ENCODE results near the gene CLDND1. TPM values are rescaled to one million over a fixed set of nuclear protein-coding genes. Genes with fewer than 3 reads are reported as not detected.

CLDND1 gene
- total RNA-seq, 1 experiment from 2014 or later = 472 TPM

DNA sequence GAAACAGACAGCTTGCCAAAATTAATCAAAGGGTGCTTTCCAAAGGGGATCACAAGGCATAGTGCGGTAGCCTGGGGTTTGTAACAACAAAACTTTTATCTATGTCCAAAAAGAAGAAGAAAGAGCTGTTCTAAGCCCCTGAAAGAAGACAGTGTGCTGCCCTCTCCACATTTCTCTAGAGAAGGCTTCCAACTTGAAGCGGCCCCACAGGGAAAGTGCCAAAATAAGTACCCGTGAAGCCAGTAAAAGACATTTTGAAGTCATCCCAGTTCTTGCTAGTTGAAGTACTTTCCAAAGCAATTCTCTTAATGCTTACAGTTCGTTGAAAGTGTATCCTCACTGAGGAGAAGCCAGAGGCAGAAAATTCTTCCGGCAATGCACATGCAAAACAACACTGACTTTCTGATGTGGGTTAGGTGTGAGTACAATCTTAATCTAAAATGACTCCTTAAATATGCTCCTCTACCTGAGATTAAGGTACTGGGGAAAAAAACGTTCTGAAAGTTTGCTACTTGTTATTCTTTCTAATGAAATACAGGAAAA, 30.4 kb upstream of the CLDND1 start:
- ChIA-PET POLR2A (interaction anchor here (1.1 to 3.7 kb wide), 7 partner anchors 9 to 32 kb away, joined by 3 to 19 read pairs (median 4); partner anchors contain the start of gene CLDND1), CTCF (no interaction called here), RAD21 (ENCODE audit: low non-redundant PET in 1 of 2, low total read pairs in 2 of 2, uncharacterized antibody in 2 of 2, unreplicated experiment in 2 of 2) (no interaction called here)
- intact Hi-C loops (cut with micrococcal nuclease) = no loop called here
- Histone ChIP-seq H3K79me2 (ENCODE audit: insufficient read depth, low read length) (peaks cover 64% of the 10 kb centered on the region), H3K9me2 (ENCODE audit: insufficient read depth) (no peaks in the 10 kb centered on the region), H3K9ac (ENCODE audit: low read length) (peak overlapping the region; percentile 71), H3K36me3 (ENCODE audit: control insufficient read depth in 1 of 2, insufficient read depth in 2 of 2, low read length in 2 of 2) (no peaks in the 10 kb centered on the region), H3K4me1 (ENCODE audit: control insufficient read depth in 1 of 2, insufficient read depth in 2 of 2, low read length in 2 of 2) (peaks cover 61 to 91% of the 10 kb centered on the region in 2 experiments), H3K27me3 (ENCODE audit: insufficient read depth, low read length) (no peaks in the 10 kb centered on the region), H3K27ac (ENCODE audit: low read depth, low read length) (peak overlapping the region; percentile 98), H2AFZ (ENCODE audit: low read depth, low read length, poor library complexity, severe bottlenecking) (no peak overlapping the region), H4K20me1 (ENCODE audit: insufficient read depth) (no peaks in the 10 kb centered on the region), H3K4me2 (ENCODE audit: low read length) (peak overlapping the region; percentile 60), H3K9me3 (ENCODE audit: control insufficient read depth in 1 of 2, insufficient read depth in 1 of 2, low read depth in 1 of 2, low read length in 2 of 2) (no peaks in the 10 kb centered on the region), H3K4me3 (replicated peaks in 1 of 2; ENCODE audit: low read depth in 1 of 2, low read length in 2 of 2) (no peak overlapping the region)
- ATAC-seq (no peak), DNase-seq (ENCODE audit: low read depth, low spot score) (no peak)
- TF ChIP-seq SIN3A (IDR thresholded peaks at IDR 0.05; ENCODE audit: low read depth) (no peak), TCF7L2 (IDR thresholded peaks at IDR 0.05; ENCODE audit: borderline replicate concordance, extremely low read depth, insufficient read depth, insufficient read length) (peak; percentile 15), CEBPB (IDR thresholded peaks at IDR 0.05; ENCODE audit: low read depth) (no peak), SP1 (IDR thresholded peaks at IDR 0.05; ENCODE audit: low read depth) (peak; percentile 8; the same call in 1 of the 2 replicates)
- TF ChIP-seq, protein P1, sequence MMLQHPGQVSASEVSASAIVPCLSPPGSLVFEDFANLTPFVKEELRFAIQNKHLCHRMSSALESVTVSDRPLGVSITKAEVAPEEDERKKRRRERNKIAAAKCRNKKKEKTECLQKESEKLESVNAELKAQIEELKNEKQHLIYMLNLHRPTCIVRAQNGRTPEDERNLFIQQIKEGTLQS (IDR thresholded peaks at IDR 0.05) = no peak
- BruUV-seq (replicated peaks) = no TSS peak

DNA sequence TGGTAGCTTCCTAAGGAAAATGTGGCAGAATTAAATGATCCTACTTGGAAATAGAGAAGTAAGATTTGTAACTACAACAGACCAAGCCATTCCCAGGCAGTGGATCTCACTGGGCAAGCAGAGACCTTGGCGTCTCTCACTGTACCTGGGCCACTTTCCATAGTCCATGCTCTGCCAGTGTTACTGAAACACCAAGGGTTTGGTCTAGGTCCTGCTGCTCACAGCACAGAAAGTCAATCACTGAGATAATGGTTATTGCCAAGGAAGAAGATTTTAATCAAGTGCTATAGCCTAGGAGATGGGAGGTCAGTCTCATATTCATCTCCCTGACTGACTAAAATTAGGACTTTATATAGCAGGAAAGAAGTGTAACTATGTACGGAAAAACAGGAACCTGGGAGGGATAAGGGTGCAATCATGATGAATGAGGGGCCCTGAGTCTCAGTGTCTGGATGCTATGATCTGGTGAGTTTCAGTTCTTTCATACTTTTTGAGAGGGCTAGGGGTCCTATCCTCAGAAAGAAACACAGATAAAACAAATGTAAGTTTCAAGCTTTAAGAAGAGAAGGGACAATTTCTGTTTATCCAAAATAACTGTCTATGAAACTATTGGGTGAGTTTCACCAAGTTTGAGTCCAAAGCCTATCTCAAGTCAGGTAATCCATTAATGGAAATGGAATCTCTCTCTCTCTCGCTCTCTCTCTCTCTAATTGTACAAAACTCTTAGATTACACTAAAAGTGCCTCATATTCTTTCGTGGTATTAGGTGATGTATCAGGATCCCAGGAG, 29.7 kb upstream of the CLDND1 start:
- POLR2A ChIA-PET = interaction anchor here (1.1 to 2.3 kb wide), 5 partner anchors 10 to 30 kb away, joined by 3 to 8 read pairs (median 8); partner anchors contain the start of gene CLDND1
- peak overlapping the region; percentile 71 for H3K9ac ChIP-seq (ENCODE audit: low read length)
- peak overlapping the region; percentile 60 for H3K4me2 ChIP-seq (ENCODE audit: low read length)
- DNase-seq (ENCODE audit: low read depth, low spot score) (no peak), ATAC-seq (no peak)
- H3K9me2 ChIP-seq (ENCODE audit: insufficient read depth) = no peaks in the 10 kb centered on the region
- H3K9me3 ChIP-seq (ENCODE audit: control insufficient read depth in 1 of 2, insufficient read depth in 1 of 2, low read depth in 1 of 2, low read length in 2 of 2) = no peaks in the 10 kb centered on the region
- no peaks in the 10 kb centered on the region for H4K20me1 ChIP-seq (ENCODE audit: insufficient read depth)
- H3K4me1 ChIP-seq (ENCODE audit: control insufficient read depth in 1 of 2, insufficient read depth in 2 of 2, low read length in 2 of 2) = peaks cover 56 to 89% of the 10 kb centered on the region in 2 experiments
- peaks cover 71% of the 10 kb centered on the region for H3K79me2 ChIP-seq (ENCODE audit: insufficient read depth, low read length)
- no peak overlapping the region for H3K4me3 ChIP-seq (replicated peaks in 1 of 2; ENCODE audit: low read depth in 1 of 2, low read length in 2 of 2)
- intact Hi-C loops (cut with micrococcal nuclease) = no loop called here
- RAD21 ChIA-PET (ENCODE audit: low non-redundant PET in 1 of 2, low total read pairs in 2 of 2, uncharacterized antibody in 2 of 2, unreplicated experiment in 2 of 2) = no interaction called here
- CTCF ChIA-PET = no interaction called here
- BruUV-seq (replicated peaks) = no TSS peak
- TF ChIP-seq CBX3 (IDR thresholded peaks at IDR 0.05; ENCODE audit: low read depth) (no peak), ZNF274 (IDR thresholded peaks at IDR 0.05; ENCODE audit: low read depth, low read length) (no peak), YY1 (IDR thresholded peaks at IDR 0.05; ENCODE audit: extremely low read depth, insufficient replicate concordance, low read depth, low read length) (no peak), POLR2AphosphoS5 (IDR thresholded peaks at IDR 0.05; ENCODE audit: low read depth, low read length) (no peak), EGR1 (IDR thresholded peaks at IDR 0.05; ENCODE audit: low read depth) (no peak), JUND (IDR thresholded peaks at IDR 0.05) (no peak)
- peak overlapping the region; percentile 98 for H3K27ac ChIP-seq (ENCODE audit: low read depth, low read length)
- H3K27me3 ChIP-seq (ENCODE audit: insufficient read depth, low read length) = no peaks in the 10 kb centered on the region
- no peaks in the 10 kb centered on the region for H3K36me3 ChIP-seq (ENCODE audit: control insufficient read depth in 1 of 2, insufficient read depth in 2 of 2, low read length in 2 of 2)
- H2AFZ ChIP-seq (ENCODE audit: low read depth, low read length, poor library complexity, severe bottlenecking) = no peak overlapping the region
